Activated T-helper 1 cell treated with Interleukin-2 at 50 U/mL for 16 hours (primary cell): ENCODE measurements around the gene VTCN1.
"Not testable (repeated sequence)": the region's sequence is repeated elsewhere in the genome, so short reads cannot be mapped to it uniquely, and the experiment has no call there.

ENCODE experiments used
- DNase-seq: peaks from one replicate; pipeline ENCODE4 v3.0.0-alpha.2; 2020; ENCODE audit warnings: low read depth

VTCN1 gene

GRCh38 chr1:117210831-117211261 lies at the start of gene VTCN1:
VTCN1 (minus strand) TSS chr1:117210927; CDS start chr1:117210855, 72 bp downstream.
- DNase-seq = no peak

- no peak for DNase-seq
These were observed 48.1 kb upstream of the VTCN1 start for GRCh38 chr1:117258791-117259190.

DNA sequence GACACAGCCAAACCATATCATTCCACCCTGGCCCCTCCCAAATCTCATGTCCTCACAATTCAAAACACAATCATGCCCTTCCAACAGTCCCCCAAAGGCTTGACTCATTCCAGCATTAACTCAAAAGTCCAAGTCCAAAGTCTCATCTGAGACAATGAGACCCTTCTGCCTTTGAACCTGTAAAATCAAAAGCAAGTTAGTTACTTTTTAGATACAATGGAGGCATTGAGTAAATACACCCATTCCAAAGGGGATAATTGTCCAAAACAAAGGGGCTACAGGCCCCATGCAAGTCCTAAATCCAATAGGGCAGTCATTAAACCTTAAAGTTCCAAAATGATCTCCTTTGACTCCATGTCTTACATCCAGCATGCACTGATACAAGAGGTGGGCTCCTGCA lies 47.3 kb upstream of the VTCN1 start:
- not testable (repeated sequence) for DNase-seq

GRCh38 chr1:117257291-117257690 lies 46.6 kb upstream of the VTCN1 start:
- no peak for DNase-seq

DNA sequence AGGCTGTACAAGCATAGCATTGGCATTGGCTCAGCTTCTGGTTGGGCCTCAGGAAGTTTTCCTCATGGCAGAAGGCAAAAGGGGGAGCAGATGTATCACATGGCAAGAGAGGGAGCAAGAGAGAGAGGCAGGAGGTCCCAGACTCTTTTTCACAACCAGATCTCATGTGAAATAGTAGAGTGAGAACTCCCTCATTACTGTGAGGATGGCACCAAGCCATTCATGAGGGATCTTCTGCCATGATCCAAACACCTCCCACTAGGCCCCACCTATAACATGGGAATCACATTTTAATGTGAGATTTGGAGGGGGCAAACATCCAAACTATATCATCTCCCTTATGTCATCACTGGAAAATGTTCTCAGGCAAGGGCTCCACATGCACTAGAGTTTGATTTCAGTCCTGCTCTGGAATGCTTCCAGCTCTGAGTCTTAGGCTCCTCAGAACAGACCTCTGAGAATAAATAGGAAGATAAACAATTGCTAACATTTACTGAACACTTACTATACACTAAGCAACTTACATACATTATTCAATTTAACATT lies 39.4 kb upstream of the VTCN1 start:
- DNase-seq = no peak

GRCh38 chr1:117244971-117245370 lies 34.2 kb upstream of the VTCN1 start:
- no peak for DNase-seq

DNA sequence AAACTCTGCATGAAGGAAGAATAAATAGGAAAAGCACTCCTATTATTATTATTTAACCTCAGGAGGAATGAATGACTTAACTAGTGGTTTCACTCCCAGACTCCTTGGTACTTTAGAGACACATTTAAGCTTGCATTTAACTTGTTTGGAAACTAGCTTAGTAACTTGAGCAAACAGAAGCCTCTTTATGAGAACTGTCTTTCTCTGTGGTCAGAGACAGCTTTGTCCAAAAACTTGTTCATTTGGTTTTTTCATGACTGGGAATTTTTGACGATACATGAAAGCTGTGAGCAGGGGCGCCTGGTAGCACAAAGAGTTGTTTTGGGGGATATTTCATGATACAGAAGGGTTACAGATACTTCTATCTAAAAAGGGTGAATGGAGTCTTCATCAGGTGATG lies 33.6 kb upstream of the VTCN1 start:
- DNase-seq = no peak

- DNase-seq = no peak
These were observed 30.8 kb upstream of the VTCN1 start for GRCh38 chr1:117241512-117241911.

DNA sequence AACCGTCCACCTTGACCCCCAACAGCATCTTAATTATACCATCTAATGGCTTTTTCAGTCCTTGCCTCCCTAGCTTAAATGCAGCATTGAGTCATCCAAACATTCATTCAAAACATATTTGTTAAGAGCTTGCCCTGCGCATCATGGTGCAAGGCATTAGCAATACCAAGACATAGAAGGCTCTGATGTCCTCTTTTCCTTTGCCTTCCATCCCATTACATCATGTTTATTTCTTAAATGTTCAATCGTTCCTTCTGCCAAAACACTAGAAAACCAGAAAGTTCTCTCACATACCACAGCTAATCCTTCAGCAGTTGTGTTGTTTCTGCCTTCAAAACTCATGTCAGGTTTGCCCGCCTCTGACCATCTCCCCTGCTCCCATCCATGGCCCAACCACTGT lies 29.8 kb upstream of the VTCN1 start:
- no peak for DNase-seq

DNA sequence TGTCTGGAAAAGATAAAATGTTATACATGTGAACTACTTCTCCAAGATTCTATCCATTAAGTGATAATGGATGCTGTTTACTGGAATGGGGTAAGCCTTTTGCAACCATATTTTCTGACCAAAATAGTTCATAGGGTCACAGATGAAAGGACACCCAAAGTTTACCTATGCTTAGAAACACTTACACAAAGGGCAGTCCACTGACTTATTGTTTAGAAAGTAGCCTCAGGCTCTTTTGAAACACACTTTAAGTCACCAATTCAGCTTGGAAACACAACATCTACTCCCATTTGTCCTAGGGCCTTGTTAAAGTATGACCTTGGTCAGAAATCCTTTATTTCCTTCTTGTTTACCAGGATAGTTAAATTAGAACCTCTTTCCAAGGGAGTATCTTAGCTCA lies 28.7 kb upstream of the VTCN1 start:
- DNase-seq = no peak

GRCh38 chr1:117237726-117238381 lies 27.1 kb upstream of the VTCN1 start:
- DNase-seq = no peak

DNA sequence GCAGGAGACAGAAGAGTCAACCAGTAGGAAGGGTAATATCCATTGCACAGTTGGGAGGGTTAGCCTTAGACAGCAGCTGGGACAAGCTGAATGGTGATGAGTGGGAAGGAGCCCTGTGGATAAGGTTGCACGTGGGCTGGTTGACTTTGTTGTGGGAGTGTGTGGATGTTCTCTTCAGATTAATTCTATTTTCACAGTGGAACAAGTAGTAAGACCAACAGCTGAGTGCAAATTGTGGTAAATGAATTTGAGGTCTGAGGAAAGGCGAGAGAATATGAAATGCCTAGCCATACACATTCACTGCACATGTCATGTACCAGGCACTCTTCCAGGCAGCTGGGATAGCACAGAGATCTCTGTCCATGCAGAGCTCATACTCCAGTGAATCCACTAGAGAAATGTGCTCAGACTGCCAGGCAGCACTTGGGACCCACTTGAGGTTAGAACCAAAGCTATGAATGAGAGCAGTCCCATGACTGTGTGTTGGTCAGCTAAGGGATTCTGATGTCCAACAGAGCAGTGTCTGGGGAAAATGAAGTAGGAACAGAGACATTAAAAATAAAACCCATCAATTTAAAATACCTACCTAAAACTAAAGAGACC lies 25.2 kb upstream of the VTCN1 start:
- DNase-seq = no peak

GRCh38 chr1:117232531-117232930 lies 21.8 kb upstream of the VTCN1 start:
- DNase-seq = no peak

GRCh38 chr1:117231748-117232373 lies 21.1 kb upstream of the VTCN1 start:
- DNase-seq = no peak

GRCh38 chr1:117231312-117231711 lies 20.6 kb upstream of the VTCN1 start:
- DNase-seq = no peak

DNA sequence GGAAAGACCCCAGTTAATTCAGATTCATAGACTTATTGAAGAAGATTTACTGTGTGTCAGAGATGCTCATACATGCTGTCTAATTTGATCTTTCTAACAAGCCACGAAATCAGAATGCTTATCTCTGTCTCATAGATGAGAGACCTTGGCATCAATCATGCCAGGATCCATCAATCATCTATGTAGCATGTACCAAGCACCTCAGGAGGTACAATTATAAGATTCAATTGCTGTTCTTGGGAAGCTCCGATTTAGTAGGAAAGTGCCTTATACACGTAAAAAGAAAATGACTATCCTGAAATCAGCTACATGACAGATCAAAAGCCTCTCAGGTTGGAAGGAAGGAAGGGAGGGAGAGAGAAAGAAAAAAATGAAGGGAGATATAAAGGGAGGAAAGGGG lies 18.5 kb upstream of the VTCN1 start:
- DNase-seq = no peak

GRCh38 chr1:117225931-117226330 lies 15.2 kb upstream of the VTCN1 start:
- DNase-seq = no peak

- DNase-seq = no peak
These were observed 6.0 kb upstream of the VTCN1 start for GRCh38 chr1:117216718-117217117.

DNA sequence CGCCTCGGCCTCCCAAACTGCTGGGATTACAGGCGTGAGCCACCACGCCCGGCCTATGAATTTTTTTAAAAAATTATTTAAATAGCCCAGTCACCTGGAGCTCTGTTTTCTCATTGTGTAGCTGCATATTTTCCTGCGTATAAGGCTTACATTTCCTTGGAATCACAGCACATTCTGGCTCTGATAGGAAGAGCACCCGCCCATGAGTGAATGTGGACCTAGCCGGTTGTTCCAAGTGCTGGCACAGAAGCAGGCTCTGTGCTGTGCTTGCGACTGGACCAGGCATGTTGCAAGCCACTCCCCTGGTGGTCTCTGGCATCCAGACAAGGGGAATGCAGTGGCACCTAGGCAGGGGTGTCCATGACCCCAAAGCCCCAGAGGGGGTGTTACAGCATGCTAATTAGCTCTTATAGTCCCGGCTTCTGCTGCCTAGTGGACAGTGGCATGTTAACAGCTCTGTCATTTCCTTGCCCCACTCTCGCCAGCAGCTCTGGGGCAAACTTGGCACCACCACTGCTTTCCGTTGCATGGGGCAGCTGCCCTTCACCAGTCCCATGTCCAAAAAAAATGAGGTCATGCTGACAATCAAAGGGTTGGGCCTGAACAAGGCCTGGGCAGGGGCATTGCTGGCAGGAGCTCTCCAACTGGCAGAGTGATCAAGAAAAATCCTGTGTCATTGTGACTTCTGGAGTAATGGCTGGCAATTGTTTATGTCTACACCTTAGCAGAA lies 5.2 kb upstream of the VTCN1 start:
- no peak for DNase-seq

DNA sequence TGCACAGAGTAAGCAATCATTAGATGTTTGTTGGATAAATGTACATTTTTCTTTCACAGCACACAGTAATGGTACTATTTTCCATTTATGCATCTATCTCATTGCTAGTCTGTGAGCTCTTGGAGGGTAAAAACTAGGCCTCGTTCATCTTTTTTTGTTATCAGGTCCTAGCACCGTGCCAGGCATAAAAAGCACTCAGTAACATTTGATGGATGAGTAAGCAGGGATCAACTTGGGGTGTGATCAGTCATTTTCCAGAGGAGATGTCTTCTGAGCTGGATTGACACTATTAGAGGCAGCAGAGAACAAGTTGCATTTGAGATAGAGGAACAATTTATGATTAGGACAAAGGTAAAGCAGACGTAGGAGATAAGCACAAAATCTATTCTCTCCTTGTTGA lies 4.3 kb upstream of the VTCN1 start:
- DNase-seq = no peak

GRCh38 chr1:117213046-117213445 lies 2.3 kb upstream of the VTCN1 start:
- no peak for DNase-seq

DNA sequence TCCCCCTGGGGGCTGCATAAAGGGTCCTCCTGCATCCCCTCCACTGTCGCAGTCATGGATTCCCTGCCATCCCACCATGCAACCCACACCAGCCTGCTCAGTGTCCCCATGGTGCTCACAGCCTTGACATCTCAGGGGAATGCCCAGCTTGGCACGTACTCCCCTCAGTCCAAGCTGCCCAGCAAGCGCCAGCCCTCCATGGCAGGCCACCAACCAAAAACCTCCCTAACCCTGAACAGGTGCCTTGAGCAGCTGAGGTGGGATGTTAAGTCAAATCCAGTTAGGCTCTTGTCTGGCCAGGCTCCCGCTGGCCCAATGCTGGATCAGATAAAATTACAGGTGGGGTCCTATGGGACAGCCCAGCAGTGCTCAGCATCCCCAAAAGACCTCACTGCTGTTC lies 341 bp downstream of the VTCN1 start:
- DNase-seq = no peak

DNA sequence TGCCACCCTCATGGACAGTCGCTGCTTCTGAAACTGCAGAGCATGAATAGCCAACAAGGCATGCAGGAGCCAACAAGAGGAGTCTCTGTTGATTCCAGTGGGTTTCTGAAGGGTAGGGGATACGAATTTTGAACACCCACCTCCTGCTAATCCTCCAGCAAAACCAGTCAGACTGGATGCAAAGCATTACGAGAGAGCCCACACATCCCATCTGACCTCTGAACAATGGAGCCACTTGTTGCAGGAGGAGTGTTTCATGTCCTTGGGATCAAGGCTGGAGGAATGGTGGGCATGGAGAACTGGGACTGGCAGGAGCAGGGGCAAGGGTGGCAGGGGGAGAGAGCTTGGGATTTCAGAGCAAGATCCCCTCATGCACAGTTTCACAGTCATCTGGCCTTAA lies 1.6 kb downstream of the VTCN1 start:
- DNase-seq = no peak
